UCSD-AML1 (cell line): ENCODE data around the gene CYP2S1.
"Not testable (repeated sequence)": the region's sequence is repeated elsewhere in the genome, so short reads cannot be mapped to it uniquely, and the experiment has no call there.

Source experiments
- DNase-seq: peaks from one replicate; lab custom pipeline; 2025; ENCODE audit not compliant: unreplicated experiment; lab: John Stamatoyannopoulos, UW

CYP2S1 gene, protein sequence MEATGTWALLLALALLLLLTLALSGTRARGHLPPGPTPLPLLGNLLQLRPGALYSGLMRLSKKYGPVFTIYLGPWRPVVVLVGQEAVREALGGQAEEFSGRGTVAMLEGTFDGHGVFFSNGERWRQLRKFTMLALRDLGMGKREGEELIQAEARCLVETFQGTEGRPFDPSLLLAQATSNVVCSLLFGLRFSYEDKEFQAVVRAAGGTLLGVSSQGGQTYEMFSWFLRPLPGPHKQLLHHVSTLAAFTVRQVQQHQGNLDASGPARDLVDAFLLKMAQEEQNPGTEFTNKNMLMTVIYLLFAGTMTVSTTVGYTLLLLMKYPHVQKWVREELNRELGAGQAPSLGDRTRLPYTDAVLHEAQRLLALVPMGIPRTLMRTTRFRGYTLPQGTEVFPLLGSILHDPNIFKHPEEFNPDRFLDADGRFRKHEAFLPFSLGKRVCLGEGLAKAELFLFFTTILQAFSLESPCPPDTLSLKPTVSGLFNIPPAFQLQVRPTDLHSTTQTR

DNA sequence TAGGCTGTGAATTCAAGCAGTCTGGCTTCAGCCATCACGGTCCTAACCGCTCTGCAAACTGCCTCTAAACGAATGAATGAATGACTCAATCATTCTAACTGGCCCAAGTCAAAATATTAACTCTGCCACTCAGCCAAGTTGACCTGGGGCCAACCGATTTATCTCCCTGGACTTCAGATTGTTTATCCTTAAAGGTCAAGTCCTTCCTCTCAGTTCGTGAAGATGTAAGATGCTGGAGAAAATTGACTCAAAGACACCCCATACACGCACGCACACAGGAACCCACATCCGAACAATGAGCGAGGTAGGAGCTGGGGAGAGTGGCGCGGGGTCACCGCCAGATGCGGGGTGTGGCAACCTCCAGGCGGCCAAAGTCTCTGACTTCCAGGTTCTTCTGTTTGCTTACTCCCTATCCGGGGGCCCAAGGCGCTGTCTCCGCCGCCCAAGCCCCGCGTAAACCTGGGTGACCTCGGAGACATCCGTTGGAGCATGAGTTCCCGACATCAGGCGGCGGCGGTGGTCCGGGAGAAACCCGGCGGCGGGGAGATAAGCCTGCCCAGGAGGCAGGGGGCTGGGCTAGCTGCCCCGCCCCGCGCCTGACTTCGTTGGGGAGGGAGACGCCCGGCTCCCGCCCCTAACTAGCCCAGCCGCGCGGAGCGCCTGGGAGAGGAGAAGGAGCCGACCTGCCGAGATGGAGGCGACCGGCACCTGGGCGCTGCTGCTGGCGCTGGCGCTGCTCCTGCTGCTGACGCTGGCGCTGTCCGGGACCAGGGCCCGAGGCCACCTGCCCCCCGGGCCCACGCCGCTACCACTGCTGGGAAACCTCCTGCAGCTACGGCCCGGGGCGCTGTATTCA lies at the start of gene CYP2S1:
TSS of gene CYP2S1 (plus strand) at position 646 of the 856 bp plus-strand sequence. CDS start at position 692, 46 bp downstream.
- peak; percentile 75 for DNase-seq

DNA sequence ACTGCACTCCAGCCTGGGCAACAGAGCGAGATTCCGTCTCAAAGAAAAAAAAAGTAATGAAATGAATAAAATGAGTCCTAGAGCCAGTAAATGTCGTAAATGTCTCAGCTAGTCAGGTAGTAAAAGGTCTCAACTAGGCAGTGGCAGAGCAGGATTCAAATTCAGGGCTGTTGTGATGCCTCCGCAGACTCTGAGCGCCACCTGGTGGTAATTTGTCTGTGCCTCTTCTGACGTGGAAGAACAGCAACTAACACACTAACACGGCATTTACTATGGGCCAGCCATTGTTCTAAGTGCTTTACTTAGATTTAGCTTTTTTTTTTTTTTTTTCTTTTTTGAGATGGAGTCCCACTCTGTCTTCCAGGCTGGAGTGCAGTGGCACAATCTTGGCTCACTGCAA lies 48.6 kb upstream of the CYP2S1 start:
- peak; percentile 74 for DNase-seq

DNA sequence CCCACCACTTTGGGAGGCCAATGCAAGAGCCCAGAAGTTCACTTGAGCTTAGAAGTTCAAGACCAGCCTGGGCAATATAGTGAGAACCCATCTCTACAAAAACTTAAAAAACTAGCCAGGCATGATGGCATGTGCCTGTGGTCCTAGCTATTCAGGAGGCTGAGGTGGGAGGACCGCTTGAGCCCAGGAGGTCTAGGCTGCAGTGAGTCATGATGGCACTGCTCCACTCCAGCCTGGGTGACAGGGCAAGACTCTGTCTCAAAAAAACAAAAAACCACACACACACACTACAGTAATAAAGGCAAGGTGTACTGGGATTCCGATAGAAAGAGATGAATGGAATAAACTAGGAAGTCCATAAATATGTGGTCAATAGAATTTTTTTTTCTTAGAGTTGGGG lies 43.2 kb upstream of the CYP2S1 start:
- no peak for DNase-seq

DNA sequence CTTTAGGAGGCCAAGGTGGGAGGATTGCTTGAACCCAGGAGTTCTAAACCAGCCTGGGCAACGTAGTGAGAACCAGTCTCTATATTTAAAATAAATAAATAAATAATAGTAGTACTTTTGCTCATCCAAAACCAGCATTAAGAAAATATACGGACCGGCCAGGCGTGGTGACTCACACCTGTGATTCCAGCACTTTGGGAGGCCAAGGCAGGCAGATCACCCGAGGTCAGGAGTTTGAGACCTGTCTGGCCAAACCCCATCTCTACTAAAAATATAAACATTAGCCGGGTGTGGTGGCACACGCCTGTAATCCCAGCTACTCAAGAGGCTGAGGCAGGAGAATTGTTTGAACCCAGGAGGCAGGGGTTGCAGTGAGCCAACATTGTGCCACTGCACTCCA lies 42.0 kb upstream of the CYP2S1 start:
- DNase-seq = not testable (repeated sequence)

DNA sequence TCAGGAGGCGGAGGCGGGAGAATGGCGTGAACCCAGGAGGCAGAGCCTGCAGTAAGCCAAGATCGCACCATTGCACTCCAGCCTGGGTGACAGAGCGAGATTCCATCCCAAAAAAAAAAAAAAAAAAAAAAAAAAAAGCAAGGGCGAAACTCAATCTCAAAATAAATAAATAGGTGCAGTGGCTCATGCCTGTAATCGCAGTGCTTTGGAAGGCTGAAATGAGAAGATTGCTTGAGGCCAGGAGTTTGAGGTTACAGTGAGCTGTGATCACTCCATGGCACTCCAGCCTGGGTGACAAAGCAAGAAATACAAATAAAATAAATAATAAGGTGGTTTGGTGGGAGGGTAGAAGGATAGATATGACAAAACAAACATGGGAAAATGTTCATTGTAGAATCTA lies 39.0 kb upstream of the CYP2S1 start:
- DNase-seq = no peak

DNA sequence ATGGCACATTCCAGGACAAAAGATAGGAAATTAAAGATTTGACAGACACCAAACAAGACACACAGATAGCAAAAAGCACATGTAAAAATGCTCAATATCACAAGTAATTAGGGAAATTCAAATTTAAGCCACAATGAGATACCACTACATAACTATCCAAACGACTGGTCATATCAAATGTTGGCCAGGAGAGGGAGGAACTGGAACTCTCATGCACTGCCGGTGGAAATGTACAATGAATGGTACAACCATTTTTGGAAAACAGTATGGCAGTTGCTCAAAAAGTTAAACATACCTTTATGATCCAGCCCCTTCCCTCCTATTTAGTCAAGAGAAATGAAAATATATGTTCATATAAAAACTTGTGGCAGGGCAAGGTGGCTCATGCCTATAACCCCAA lies 36.8 kb upstream of the CYP2S1 start:
- no peak for DNase-seq

DNA sequence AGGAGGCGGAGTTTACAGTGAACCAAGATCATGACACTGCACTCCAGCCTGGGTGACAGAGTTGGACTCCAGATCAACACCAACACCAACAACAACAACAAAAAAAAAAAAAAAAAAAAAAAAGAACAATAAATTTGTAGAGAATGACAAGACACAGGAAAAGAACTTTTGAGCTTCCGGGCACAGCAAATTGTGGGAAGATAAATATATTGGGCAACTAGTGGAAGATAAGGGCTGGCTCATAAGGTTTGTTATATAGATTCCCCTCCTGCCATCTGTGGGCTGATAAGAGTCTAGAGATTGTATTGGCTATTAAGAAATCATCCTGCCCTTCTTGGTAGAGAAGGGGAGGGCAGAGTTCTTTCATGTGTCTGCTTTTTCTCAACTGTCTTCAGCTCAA lies 33.1 kb upstream of the CYP2S1 start:
- no peak for DNase-seq

DNA sequence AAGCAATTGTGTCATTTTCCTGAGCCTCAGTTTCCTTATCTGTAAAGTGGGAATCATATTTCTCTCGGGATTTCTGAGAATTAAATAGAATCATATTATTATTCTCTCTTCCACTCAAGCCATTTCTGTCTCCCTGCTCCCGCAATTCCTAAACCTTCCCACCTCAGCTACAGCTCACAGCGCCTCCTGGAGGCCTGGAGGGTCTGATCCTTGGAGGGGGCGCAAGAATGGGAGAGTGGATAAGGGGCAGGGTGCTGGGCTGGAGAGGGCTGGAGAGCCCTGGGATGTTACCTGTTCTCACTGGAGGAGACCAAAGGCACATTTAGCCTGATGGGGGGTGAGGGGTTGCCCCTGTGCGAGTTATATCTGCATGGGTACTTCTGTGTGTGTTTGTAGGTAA lies 31.1 kb upstream of the CYP2S1 start:
- DNase-seq = no peak

DNA sequence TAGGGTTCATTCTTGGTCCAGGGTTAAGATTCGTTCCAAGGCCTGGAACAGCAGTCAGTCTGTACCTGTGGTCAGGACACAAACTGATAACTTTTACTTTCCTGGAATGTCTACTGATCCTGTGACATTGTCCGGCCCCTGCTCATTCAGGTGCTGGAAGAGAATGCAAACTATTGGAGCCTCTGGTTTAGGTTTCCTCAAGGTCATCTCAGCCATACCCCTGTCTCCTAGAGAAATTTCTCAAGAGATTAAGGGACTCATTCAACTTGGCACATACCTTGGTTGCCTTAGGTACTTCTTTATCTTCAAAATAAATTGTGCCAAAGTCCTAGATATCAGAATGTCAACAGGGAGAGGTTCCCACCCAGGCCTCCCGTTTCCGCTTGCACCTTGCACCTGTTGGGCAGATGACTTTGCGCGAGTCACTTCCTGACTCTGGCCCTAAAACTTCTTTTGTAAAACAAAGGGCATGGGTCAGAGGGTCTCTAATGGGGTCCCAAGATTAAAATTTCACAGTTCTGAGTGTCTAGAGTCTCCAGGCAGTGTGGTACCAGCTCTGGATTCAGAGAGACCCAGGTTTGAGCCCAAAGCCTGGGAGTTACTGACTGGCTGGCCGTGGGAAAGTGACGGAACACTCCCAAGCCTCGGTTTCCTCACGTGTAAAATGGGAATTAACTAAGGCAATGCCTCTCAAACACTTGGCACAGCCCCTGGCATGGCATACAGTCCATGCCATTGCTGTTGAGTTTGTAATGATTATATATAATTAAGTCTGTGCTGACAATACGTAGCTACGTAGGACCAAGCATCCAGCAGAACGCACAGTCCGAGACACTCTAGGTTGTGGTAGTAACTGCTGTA lies 25.8 kb upstream of the CYP2S1 start:
- no peak for DNase-seq

DNA sequence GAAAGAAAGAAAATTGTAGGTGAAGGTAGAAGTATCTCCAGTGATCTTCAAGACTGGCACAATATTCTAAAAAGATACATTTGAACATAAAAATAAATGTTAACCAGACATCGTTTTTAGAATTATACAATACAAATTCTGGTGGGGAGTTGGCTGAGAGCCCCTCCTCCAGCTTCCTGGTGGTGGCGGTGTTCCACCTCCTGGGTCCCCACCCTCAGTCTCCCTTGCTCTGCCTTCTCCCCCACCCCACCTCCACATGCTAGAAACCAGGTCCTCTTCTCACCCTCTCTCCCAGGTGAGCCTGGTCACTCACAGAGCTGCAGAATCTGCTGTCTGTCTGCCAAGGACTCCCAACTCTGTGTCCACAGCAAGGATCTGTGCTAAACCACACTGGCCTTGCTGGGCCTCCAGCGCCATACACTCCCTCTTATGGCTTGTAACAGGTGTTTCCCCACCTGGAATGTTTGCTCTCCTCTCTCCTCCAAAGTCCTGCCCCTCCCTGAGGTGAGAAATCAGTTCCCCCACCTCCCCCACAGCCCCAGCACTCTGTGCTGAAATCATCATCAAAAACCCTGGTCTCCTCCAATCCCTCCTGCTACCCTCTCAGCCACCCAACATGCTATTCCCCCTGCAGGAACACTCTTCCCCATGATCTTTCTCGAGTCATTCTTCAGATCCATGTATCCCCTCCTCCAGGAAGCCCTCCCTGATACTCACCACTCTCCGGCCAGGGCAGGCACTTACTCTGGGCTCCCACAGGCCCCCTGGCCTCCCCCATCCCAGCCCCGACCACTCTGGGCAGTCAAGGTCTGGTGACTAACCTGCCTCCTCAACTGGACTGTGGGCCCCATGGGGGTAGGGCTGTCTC lies 20.5 kb upstream of the CYP2S1 start:
- DNase-seq = no peak

DNA sequence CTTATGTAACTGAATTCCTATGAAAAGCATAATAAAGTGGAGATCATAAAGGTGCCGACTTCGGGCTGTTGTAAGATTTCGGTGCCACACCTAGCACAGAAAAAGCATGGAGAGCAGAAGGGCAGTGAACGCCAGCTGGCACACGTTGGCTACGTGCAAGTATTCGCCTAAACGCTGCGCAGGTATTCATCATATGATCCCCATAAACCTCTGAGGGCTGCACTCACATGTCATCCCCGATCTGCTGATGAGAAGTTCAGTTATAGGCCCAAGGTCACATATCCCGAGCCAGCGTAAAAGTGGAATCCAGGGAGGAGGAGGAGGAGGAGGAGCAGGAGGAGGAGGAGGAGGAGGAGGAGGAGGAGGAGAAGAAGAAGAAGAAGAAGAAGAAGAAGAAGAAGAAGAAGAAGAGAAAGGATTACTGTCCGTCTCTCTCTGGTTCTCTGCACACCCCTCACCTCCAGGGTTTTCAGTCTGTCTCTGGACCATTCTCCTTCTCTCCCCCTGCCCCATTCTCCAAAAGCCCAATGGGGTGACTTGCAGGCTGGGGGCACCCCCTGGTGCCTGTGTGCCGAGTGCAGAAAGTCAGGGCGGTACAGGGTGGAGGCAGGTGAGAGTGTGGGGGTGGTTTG lies 18.6 kb upstream of the CYP2S1 start:
- no peak for DNase-seq

DNA sequence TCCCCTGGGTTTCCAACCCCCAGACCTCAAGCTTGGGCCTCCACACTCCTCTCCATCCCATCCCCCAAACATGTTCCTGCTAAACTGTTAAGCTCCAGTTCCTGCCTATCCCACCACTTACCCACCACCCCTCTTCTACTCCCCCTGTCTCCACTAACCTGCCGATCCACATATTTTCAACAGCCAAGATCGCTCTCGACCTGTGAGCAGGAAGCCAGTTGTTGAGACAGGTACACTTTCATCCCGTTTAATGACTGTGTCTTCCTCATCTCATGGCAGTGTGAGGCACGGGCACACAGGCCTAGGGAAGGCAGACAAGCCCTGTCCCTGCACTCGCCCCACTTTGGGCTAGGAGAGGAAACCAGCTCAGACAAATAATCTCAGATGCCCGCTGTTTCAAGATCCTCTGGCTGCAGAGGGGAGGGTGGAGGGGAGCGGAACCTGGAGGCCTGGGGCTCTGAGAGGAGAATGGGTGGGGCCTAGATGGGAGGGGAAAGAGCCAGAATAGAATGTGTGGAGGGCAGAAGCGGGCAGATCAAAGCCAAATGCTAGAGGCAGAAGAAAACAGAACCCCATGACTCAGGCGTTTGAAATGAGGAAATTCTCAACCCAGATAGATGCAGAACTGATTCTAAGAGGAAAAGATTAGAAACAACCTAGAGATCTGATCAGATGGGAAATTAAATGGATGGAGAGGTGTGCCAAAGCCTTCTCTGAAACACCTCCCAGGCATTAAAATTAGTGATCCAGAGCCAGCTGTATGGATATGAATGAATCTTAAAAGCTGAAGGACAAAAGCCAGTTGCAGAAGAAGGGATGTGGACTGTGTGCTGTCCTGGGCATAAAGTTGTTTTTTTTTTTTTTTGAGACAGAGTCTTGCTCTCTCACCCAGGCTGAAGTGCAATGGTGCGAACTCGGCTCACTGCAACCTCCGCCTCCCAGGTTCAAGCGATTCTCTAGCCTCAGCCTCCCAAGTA lies 16.9 kb upstream of the CYP2S1 start:
- peak; percentile 50 for DNase-seq

DNA sequence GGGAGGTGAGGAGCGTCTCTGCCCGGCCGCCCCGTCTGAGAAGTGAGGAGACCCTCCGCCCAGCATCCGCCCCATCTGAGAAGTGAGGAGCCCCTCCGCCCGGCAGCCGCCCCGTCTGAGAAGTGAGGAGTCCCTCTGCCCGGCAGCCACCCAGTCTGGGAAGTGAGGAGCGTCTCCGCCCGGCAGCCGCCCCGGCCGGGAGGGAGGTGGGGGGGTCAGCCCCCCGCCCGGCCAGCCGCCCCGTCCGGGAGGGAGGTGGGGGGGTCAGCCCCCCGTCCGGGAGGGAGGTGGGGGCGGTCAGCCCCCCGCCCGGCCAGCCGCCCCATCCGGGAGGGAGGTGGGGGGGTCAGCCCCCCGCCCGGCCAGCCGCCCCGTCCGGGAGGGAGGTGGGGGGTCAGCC lies 12.8 kb upstream of the CYP2S1 start:
- not testable (repeated sequence) for DNase-seq

DNA sequence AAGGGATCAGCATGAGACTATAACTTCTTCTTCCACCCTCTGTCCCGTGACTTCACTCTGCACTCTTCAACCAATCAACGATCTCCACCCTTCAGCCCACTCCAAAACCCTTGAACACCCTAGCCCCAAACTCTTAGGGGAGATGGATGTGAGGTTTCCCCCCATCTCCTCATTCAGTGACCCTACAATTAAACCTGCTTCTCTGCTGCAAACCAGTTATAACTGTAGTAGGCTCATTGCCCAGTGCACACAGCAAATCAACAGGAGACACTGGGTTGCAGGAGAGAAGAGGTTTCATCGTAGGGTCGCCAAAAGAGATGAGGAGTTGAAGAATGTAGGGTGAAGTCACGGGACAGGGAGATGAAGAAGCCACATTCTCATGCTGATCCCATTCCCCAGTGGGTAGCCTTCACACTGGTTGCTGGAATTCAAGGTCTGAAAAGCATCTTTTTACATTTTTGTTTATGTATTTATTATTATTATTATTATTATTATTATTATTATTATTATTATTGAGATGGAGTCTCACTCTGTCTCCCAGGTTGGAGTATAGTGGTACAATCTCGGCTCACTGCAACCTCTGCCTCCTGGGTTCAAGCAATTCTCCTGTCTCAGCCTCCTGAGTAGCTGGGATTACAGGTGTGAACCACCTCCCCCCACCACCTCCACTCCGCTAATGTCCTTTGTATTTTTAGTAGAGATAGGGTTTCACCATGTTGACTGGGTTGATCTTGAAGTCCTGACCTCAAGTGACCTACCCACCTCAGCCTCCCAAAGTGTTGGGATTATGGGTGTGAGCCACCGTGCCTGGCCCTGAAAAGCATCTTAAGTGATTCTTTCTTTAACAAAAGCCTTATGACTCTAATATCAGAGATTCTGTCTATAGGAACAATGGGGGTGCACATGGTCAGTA lies 5.8 kb upstream of the CYP2S1 start:
- DNase-seq = no peak

DNA sequence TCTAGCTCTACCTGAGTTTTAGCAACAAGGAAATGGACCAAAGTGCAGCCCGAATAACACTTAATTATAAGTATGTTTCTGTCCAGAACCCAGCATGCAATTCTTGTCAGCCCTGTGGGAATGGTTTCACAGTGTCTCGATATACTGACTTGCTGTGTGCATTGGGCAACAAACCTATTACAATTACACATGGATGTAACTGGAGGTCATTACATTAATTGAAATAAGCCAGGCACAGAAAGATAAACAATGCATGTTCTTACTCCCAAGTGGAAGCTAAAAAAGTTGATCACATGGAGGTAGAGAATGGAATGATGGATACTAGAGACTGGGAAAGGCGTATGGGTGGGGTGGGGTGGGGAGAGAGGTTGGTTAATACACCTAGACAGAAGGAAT lies 5.1 kb upstream of the CYP2S1 start:
- DNase-seq = no peak

DNA sequence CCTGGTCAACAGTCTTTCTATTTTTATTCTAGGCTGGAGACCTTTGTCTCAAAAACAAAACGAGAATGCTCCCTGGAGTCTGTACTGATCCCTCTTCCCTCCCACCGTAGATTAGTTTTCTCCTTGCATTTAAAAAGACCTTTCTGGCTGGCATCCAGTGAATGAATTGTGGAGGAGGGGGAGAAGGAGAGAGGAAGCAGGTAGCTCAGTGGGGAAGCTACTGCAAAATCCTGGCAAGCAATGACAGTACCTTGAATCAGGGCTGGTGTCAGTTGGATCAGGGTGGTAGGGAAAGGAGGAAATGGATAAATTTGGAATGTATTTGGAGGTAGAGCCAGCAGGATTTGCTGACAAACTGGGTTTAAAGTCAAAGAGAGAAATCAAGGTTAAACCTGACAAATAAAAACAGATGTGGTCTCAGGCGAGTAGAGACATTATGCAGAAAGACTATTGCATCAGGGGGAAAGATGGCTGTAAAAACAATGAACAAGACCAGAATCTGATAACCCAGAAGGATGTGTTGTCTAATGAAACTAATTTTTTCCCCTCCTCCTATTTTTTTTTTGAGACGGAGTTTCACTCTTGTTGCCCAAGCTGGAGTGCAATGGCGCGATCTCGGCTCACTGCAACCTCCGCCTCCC lies 3.5 kb upstream of the CYP2S1 start:
- DNase-seq = no peak
